AG04449 (cell line): ENCODE results near the gene OR3A2.
"Not testable (repeated sequence)": the region's sequence is repeated elsewhere in the genome, so short reads cannot be mapped to it uniquely, and the experiment has no call there.

ENCODE experiments used
- CTCF ChIA-PET: fragments of 350-600 bp; formaldehyde crosslinking; extraction: SDS; loops from one replicate; lab custom pipeline; 2021; ENCODE audit warnings: antibody characterized with exemption; lab: Yijun Ruan, JAX
- POLR2A ChIA-PET: fragments of 400-600, 350-600 bp; formaldehyde crosslinking; extraction: SDS; loops from one replicate; lab custom pipeline; 2020; ENCODE audit warnings: antibody characterized with exemption, inconsistent platforms; lab: Yijun Ruan, JAX
- DNase-seq: peaks from one replicate; pipeline ENCODE4 v3.0.0-alpha.2; 2010; ENCODE audit warnings: low read depth, low spot score
- H3K4me3 ChIP-seq: 2 replicates; pipeline ENCODE4 v1.5.1; 2011; ENCODE audit warnings: low read depth, mild to moderate bottlenecking, control low read depth, low read length
- CTCF ChIP-seq: IDR thresholded peaks from one replicate; pipeline ENCODE4 v1.5.1; 2011; ENCODE audit warnings: mild to moderate bottlenecking, moderate library complexity, low read length, control low read depth, inconsistent platforms; ENCODE audit not compliant: insufficient read depth; ENCODE audit errors: missing control alignments

Gene OR3A2

DNA sequence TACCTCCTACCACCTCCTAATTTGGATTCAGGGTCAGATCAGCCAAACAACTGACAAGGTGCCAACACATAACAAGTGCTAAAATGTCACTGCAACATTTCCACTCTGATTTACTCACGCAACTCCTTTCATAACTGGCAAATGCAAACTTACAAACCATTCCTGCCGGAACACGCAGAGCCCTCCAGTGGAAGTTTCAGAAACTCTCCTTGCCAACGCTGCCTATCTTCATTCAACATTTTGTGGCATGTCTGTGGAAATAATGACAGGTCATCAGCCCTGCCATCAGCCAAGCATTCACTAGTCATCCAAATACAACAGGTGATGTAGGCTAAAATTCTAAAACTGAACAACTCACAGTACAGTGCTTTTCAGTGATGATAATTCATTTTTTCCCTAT, 50.2 kb downstream of the OR3A2 start:
- TF ChIP-seq CTCF = no peak
- ChIA-PET POLR2A (no interaction called here), CTCF (no interaction called here)
- H3K4me3 ChIP-seq = no peak overlapping the region
- DNase-seq = no peak

DNA sequence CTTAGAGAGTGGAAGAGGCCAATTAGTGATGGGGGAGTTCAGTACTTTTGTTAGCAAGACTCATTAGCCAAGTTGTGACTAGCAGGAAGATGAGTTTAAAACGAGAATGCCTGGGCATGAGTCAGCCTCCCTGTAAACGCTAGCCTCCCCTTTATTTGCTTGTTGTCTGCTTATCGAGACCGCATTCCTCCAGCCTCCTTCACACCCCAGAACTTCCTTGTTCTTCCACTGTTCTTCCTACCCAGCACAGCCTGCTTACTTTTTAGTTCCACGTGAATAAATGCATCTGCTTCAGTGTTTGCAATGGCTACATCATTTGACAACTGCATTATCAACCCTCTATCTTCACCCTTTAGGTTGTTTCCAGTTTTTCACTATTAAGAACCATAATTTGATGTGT, 67.8 kb downstream of the OR3A2 start:
- POLR2A ChIA-PET = no interaction called here

DNA sequence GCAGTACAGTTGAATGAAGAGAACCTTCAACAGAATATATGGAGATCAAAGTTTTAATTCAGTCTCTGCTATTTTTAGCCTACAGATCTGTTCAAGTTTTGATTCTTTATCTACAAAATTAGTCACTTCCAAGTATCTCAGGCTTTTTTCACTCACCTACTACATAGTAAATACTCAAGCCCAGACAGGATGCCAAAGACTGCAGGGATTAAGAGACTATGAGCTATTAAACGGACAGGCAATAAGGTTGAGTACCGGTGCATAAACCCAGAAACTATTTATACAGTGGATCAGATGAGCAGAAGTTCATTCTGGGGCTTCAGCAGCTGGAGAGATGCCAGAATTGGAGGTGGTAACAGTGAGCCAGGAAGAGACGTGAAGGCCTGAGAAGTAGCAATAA, 69.3 kb downstream of the OR3A2 start:
- TF ChIP-seq CTCF = no peak
- CTCF ChIA-PET = no interaction called here
- DNase-seq = no peak
- no peak overlapping the region for H3K4me3 ChIP-seq
- POLR2A ChIA-PET = no interaction called here

More for the DNA sequence above, 67.8 kb downstream of the OR3A2 start:
- no peak for TF ChIP-seq CTCF
- DNase-seq = no peak
- H3K4me3 ChIP-seq = no peak overlapping the region
- CTCF ChIA-PET = no interaction called here

DNA sequence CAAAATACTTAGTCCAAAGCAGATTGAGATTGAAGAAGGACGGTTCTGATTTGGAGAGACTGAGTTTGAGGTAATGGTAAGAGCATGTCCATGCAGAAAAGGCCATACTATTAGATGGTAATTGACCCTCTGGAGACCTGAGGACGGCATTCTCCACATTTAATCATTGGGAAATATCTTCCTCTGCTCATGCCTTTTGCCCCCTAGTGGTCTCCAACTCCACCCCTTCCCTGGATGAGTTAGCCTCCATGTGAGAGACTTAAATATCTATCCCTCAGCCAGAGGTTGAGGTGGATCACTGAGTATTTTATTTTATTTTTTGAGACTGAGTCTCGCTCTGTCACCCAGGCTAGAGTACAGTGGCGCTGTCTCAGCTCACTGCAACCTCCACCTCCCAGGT, 77.5 kb downstream of the OR3A2 start:
- no peak for DNase-seq
- POLR2A ChIA-PET = no interaction called here
- no peak for TF ChIP-seq CTCF

DNA sequence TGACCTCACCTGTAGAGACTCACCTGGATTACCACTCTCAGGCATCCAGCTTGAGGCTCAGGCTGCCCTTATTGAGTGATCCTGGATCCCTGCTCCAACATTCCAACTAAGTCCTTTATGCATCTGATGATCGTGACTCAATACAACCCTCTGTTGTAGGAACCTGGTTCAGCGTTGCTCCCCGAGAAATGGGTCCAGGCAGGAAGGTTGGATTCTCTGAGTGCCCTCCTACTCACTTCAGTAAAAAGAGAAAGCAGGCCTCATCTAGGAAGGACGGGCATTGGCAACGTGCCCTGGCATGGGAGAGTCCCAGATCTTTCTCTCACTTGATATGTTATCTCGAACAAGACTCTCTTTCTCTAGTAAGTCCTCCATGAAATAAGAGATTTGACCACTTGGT, 87.8 kb downstream of the OR3A2 start, which contains the start of gene OR3A1:
Gene OR3A1, minus strand, starts transcription at position 101 of the 400 bp plus-strand sequence. CDS start 5,778 bp downstream, outside the sequence.
- no peak for DNase-seq
- TF ChIP-seq CTCF = no peak
- CTCF ChIA-PET = no interaction called here
- H3K4me3 ChIP-seq = no peak within 1 kb of the TSS
- POLR2A ChIA-PET = no interaction called here

More for the DNA sequence above, 77.5 kb downstream of the OR3A2 start:
- H3K4me3 ChIP-seq = no peak overlapping the region
- CTCF ChIA-PET = no interaction called here

DNA sequence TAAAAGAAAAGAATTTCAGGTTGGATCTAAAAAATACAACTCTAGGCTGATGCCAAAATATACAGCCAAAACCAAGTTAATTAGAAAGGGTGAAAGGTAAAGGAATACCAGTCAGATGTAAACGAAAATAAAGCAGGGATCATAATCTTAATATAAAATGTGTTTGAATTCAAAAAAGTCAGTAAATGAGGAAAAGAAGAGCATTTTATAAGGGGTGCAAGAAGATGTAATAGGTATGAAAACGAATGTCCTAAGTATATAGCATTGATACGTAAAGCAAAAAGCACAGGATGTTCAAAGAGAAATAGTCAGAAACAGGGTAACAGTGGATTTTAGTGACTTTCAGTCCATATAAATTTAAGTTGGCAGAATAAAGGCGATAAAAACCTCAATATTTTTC, 90.5 kb downstream of the OR3A2 start:
- CTCF ChIA-PET = no interaction called here
- no peak overlapping the region for H3K4me3 ChIP-seq
- DNase-seq = no peak
- TF ChIP-seq CTCF = no peak
- POLR2A ChIA-PET = no interaction called here

- CTCF ChIA-PET, H3K4me3 ChIP-seq, POLR2A ChIA-PET, DNase-seq: not testable (repeated sequence)
Measured at GRCh38 chr17:3293548-3293947, 92.6 kb downstream of the OR3A2 start.
